B cell (primary cell): ENCODE measurements around the gene CFAP74.

Source experiments
- EZH2 ChIP-seq: IDR thresholded peaks from 2 replicates; pipeline ENCODE4 v1.6.1; 2012; ENCODE audit warnings: borderline replicate concordance, low read depth, mild to moderate bottlenecking, moderate library complexity, low read length; ENCODE audit not compliant: insufficient read depth, poor library complexity, severe bottlenecking
- TF ChIP-seq, protein P1 (sequence below): fragments of 200-600 bp; IDR thresholded peaks from one replicate; pipeline ENCODE4 v1.8.0; 2022; ENCODE audit warnings: antibody characterized with exemption, mild to moderate bottlenecking

- TF ChIP-seq, protein P1, sequence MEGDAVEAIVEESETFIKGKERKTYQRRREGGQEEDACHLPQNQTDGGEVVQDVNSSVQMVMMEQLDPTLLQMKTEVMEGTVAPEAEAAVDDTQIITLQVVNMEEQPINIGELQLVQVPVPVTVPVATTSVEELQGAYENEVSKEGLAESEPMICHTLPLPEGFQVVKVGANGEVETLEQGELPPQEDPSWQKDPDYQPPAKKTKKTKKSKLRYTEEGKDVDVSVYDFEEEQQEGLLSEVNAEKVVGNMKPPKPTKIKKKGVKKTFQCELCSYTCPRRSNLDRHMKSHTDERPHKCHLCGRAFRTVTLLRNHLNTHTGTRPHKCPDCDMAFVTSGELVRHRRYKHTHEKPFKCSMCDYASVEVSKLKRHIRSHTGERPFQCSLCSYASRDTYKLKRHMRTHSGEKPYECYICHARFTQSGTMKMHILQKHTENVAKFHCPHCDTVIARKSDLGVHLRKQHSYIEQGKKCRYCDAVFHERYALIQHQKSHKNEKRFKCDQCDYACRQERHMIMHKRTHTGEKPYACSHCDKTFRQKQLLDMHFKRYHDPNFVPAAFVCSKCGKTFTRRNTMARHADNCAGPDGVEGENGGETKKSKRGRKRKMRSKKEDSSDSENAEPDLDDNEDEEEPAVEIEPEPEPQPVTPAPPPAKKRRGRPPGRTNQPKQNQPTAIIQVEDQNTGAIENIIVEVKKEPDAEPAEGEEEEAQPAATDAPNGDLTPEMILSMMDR = no peak
- no peak for TF ChIP-seq EZH2
These were observed 16.2 kb upstream of the CFAP74 start for GRCh38 chr1:2019571-2020309.
